ENCODE data around the gene UTS2.
A peak's percentile ranks its signal among the peaks of the same experiment; 100 is the strongest.

UTS2 gene

DNA sequence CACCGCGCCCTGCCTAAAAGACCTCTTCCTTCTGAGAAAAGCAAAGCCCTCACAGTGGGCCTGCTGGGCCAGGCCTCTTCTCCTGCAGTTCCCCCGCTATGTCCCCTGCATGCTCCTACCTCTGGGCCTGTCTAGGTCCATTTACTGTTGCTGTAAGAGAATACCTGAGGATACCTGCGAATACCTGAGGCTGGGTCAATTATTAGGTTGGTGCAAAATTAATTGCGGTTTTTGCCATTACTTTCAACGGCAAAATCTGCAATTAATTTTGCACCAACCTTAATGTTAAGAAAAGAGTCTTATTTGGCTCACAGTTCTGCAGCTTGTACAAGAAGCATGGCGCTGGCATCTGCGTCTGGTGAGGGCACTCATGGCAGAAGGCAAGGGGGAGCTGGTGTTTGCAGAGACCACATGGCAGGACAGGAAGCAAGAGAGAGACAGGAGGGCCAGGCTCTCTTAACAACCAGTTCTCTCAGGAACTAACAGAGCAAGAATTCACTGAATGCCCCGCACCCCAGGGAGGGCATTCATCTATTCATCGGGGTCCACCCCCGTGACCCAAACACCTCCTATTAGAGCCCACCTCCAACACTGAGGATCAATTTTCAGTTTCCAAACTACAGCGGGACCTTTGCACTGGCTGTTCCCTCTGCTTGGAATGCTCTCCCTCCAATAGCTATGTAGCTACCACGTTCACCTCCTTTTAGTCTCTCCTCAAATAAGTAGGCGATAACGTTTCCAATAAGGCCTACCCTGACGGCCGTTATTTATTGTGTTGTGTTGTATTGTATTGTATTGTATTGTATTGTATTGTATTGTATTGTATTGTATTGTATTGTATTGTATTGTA, 9.6 kb upstream of the UTS2 start:
- no peak for DNase-seq (ENCODE audit: low spot score)

DNA sequence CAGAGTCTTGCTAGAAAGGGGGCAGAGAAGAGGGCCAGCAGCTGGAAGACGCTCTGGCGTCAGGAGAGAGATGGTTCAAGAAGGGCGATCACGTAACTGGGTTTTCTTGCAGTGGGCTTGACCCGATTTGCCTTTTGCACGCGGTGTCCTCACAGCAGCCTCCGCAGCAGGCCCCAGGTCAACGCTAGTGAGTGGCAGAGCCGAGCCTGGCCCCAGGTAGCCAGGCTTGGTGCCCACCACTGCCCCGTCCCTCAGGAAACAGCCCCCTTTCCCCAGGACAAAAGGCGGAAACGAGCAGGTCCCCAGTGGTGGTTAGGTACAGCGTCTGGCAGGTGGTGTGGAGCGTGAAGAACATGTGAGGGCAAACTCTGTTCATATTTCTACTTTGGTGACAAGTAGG, 8.6 kb upstream of the UTS2 start:
- no peak for DNase-seq (ENCODE audit: low spot score)

DNA sequence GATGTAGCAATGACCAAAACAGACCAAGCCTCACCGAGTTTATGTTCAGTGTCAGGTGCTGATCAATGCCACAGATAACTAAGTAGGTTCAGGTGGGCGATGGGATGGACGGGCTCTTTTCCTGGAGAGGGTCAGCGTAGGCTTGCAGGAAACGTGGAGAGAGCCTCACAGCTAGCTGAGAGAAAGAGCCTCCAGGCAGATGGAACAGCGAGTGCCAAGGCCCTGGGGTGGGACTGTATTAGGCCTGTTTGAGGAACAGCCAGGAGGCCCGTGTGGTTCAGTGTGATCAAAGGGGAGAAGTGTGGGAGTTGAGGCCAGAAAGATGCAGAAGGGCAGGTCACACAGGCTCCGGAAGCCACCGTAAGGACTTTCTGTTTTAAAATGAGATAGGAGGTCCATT, 7.3 kb upstream of the UTS2 start:
- DNase-seq (ENCODE audit: low spot score) = no peak

DNA sequence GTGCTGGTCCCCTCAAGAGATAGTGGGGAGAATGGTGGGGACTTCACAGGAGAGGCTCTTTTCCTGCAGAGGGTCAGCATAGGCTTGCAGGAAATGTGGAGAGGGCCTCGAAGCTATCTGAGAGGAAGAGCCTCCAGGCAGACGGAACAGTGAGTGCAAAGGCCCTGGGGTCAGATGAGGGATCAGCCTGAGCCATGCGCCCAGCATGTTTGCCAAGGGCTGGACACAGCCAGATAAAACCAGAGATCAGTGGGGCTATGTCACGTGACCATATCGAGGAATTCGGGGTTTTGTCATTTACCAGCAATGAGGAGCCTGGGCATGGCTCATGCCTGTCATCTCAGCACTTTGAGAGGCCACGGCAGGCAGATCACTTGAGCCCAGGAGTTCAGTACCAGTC, 6.5 kb upstream of the UTS2 start:
- no peak for DNase-seq (ENCODE audit: low spot score)

DNA sequence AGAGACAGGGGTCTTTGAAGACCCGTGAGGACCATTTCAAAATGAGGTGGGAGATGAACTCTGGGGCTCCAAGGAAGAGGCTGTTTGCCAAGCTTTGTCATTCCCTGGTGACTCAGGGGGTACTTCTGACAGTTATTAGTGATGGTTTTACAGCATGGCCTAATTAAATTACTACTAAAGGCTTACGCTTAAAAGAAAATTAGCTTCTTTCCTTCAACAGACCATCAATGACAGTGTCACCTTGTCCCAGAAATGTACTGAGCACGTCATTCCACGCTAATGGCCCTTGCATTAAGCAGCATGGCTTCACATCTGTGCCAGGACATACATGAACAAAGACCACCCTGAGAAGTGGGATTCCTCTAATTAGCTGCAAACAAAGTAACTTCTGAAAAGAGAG, 5.1 kb upstream of the UTS2 start:
- DNase-seq (ENCODE audit: low spot score) = no peak

DNA sequence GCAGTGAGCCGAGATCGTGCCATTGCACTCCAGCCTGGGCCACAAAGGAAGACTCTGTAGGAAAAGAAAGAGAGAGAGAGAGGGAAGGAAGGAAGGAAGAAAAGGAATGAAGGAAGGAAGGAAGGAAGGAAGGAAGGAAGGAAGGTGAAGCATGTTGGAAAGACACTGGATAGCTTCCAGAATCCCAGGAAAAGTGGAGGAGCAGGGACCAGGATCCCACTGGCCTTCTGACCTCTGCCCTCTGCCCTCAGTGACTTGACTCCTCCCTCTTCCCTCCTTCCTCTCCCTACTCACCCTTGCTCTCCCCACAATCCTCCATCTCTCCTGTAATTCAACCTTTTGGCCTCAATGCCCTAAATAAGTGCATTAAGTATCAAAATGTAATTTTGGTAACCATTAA, 4.1 kb upstream of the UTS2 start:
- DNase-seq (ENCODE audit: low spot score) = no peak

DNA sequence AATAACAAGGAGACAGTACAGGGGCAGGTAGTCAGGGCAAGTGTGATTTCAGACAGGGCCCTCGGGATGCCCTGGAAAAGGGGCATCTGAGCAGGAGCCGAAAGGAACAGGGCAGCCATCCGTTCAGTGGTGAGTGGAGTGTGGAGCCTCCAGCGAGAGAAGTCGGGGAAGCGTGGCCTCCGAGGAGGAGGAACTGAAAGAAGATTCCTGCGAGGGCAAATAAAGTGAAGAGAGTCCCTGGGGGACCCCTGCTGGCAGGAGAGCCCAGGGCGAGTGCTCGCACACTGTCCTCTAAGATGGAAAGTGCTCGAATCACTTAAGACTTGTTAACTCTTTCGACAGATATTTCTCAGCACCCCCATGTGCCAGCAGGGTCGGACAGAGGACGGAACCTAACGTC, 3.5 kb upstream of the UTS2 start:
- peak; percentile 15 for DNase-seq (ENCODE audit: low spot score)

DNA sequence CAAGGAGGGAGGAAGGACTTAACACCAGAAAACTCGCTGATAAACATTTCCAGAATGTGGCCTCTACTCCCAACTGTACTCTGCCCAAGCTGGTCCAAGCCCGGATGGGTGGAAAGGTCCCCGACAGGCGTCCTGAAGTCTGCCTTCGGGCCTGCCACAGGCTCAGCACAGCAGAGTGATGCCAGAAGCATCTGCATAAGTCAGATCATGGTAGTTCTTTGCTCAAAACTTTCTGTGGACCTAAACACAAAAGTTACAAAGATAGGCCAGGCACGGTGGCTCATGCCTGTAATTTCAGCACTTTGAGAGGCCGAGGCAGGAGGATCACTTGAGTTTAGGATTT, 790 bp upstream of the UTS2 start:
- DNase-seq (ENCODE audit: low spot score) = no peak

DNA sequence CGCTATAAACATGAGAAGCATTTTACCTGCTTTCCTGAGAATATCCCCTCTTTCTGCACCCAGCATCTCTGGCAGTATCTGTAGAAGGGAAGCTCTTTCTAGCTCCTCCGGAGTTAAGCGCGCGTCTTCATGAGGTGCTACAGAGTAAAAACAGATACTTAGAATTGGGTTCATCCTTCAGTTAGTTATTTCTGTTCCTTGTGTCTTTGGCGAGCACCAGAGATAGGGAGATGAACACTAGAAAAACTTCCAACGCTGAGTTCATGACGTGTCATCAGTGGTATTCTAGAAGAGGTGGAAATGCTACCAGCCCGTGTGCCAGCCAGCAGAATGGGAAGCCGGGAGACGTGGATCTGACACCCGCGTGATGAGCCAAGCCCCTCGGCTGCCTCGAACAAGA, 2.1 kb downstream of the UTS2 start:
- no peak for DNase-seq (ENCODE audit: low spot score)

DNA sequence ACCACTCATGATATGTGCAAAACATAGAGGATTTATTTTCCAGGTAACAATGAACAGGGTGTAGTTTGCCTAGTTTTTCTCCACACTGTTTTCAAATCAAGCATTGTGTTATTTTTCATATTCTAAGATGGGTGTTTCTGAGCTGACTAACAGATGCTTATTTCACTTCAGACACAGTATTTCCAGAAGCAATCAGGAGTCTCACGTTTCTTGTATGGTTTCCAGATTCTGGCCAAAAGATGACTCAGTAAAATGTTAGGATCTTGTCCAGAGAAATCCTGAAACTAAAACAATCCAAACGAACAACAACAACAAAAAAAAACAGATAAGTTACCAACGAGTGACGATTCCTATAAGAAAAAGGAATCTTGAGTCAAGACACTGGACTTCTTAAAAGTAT, 5.3 kb downstream of the UTS2 start:
- DNase-seq (ENCODE audit: low spot score) = no peak

DNA sequence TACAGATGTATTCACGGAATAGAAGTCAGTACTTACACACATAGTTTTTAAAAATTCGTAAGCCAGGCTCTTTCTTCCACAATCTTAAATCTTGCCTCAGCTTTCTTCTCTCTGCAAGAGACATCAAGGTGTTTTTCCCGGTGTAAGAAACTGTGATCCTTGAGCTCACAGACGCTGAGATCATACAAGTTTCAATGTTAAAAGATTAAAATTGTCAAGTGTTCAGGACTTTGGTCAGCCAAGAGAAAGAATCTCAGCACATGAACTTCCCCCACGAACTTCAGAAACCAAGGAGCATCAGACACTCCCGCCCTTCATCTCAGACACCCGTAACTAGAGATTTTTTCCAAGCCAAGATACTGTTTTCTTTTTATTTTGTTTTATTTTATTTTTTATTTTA, 6.2 kb downstream of the UTS2 start:
- DNase-seq (ENCODE audit: low spot score) = no peak

DNA sequence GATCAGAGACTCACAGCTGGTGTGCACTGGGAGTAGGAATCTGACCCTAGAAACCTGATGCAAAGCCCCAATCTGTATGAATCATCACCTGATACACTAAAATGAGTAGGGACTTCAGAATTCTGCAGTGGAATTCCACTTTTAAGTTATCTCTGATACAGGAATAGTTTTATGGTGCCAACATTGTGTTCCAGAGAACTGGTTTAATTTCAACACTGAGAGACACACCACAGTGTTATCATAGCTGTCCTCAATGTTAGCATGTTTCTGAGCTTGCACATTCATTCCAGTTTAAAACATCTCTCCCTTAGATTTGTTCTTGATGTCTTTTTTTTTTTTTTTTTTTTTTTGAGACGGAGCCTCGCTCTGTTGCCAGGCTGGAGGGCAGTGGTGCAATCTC, 7.1 kb downstream of the UTS2 start:
- DNase-seq (ENCODE audit: low spot score) = no peak

DNA sequence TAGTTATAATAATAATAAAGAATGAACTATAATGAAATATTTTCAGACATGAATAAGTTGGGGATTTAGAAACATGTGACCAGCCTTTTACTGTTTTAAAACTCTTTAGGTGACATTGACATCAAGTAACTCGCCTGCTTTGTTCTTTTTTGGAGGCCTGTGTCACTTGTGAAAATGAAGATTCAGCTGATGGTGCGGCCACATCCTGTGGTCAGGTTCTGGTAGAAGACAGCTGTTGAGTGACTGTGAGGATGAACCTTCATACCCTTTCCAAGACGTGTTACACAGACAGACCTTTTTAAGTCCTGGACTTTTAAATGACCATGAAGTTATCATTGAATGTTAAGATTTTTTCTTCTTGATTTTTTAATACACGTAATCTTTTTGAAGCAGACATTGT, 10.3 kb downstream of the UTS2 start:
- no peak for DNase-seq (ENCODE audit: low spot score)

DNA sequence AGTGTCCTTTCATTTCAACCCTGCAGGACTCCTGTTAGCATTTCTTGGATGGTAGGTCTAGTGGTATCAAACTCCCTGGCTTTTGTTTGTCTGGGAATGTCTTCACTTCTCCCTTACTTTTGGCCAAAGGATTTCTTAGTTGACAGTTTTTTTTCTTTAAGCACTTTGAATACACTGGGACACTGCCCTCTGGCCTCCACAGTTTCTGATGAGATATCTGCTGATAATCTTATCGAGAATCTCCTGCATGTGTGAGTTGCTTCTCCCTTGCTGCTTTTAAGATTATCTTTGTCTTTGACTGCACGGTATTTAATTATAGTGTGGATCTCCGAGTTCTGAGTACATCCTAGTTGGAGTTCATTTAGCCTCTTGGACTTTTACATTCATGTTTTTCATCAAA, 13.3 kb downstream of the UTS2 start:
- no peak for DNase-seq (ENCODE audit: low spot score)

DNA sequence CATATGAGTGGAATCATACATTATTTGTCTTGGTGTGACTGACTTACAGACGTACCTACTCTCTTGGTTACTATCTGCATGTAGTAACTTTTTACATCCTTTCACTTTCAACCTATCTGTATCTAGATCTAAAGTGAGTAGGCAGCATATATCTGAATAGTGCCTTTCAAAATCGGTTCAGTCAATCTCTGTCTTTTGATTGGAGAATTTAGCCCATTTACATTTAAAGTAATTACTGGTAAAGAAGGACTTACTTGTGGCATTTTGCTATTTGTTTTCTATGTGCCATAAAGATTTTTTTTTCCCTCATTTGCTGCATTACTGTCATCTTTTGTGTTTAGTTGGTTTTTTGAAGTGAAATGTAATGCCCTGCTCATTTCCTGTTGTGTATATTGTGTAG, 14.2 kb downstream of the UTS2 start:
- DNase-seq (ENCODE audit: low spot score) = no peak

DNA sequence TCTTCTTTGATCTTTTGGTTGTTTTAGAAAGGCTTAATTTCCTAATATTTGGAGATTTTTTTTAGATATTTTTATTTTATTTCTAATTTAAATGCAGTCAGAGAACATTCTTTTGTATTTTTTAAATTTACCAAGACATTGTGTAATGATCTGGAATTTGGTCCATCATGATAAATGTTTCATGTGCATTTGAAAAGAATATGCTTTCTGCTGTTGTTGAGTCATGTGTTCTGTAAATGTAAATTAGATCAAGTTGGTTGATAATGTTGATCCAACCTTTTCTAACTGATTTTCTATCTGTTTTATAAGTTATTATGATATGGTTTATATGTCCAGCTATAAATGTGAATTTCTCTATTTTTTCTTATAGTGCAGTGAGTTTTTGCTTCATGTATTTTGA, 19.8 kb downstream of the UTS2 start:
- DNase-seq (ENCODE audit: low spot score) = no peak

DNA sequence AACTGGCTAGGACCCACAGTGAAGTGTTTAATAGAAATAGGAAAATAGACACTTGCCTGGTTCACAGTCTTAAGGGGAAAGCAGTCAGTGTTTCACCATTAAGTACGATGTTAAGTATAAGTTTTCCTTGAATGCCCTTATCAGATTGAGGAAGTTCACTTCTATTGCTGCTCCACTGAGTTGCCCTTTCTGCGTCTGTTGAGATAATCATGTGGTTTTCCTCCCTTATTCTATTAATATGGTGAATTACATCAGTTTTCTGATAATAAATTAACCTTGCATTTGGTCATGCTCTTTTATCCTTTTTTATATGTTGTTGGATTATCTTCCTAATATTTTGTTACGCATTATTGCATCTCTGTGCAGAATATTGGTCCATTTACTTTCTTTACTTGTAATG, 21.4 kb downstream of the UTS2 start:
- DNase-seq (ENCODE audit: low spot score) = no peak

DNA sequence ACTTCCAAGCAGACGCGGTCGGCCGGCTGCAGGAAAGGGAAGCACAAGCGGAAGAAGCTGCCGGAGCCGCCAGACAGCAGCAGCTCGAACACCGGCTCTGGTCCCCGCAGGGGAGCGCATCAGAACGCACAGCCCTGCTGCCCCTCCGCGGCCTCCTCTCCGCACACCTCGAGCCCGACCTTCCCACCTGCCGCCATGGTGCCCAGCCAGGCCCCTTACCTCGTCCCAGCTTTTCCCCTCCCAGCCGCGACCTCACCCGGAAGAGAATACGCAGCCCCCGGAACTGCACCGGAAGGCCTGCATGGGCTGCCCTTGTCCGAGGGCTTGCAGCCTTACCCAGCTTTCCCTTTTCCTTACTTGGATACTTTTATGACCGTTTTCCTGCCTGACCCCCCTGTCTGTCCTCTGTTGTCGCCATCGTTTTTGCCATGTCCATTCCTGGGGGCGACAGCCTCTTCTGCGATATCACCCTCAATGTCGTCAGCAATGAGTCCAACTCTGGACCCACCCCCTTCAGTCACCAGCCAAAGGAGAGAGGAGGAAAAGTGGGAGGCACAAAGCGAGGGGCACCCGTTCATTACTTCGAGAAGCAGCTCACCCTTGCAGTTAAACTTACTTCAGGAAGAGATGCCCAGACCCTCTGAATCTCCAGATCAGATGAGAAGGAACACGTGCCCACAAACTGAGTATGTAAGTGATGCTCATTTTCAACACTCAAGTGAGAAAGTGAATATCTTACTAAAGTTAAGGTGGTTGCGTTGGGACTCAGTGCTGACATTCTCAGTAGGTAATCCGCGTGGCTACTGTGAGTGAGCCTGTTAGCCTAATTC, 25.5 kb downstream of the UTS2 start:
- no peak for DNase-seq (ENCODE audit: low spot score)

DNA sequence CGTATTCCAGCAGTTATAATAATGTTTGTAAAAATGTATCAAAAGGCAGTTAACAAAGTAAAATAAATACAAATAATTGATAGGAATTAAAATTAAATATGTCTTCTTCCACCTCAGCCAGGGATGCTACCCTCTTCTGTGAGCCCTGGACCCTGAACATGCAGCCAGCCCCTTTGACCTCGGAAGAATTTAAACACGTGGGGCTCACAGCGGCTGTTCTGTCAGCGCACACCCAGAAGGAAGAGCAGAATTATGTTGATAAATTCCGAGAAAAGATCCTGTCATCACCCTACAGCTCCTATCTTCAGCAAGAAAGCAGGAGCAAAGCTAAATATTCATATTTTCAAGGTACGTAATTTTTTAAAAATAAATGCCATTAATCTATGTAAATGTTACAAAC, 26.5 kb downstream of the UTS2 start:
- DNase-seq (ENCODE audit: low spot score) = no peak

DNA sequence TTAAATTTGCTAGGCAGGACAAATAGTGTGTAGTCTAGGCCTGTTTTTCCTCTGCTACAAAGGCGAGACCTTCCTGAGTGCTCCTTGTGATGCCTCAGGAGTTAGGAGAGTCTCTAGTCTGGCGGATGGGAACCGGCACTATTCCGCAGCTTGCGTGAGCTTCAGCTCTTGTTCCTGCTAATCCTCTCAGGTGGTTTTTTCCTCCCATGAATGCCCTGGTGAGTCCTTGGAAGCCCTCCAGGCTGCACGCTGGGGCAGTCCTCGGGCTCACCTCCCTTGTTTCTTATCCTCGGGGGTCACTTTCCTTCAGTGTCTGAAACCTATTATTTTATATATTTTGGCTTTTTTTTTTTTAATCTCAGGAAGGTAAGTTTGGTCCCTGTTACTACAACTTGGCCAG, 28.2 kb downstream of the UTS2 start:
- DNase-seq (ENCODE audit: low spot score) = no peak

DNA sequence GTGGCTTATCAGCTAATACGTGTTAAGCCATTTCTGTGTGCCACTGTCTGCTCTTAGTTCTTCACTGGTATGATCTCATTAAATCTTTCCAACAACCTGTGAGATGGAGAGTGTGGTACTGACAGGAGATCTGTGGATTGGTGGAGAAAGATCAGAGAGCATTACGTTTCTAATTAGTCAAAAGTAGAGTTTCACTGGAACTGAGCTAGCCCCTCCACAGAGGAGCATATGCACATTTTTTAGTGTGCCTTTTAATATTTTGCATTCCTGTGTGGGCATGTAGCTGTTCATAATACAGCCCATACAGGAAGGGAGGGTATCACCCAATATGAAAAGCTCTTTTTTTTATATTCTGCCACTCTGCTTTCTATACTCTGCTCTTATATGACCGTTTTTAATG, 31.6 kb downstream of the UTS2 start:
- no peak for DNase-seq (ENCODE audit: low spot score)

DNA sequence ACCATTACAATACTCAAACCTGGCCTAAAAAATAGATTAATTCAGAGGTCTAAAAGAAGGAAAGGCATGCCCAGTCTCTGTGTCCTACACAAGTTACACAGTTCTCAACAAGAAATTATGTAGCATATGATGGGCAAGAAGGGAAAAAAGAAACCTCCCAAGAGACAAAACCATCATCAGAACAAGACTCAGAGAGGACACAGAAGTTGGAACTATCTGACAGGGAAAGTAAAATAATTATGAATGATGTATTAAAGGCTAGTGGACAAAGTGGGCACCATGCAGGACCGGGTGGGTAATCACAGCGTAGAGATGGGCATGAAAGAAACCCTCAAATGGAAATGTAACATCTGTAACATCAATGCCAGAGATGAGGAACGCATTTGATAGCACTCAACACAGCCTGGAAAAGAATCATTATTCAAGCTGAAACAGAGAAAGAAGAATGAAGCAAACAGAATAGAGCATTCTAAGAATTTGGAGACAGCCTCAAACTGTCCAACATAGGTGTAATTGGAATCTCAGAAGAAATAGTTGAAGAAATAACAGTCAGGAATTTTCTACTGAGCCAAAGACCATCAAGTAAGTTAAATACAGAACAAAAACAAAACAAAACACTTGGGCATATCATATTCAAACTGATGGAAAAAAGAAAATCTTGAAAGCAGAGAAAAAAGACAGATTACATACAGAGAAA, 39.0 kb downstream of the UTS2 start:
- DNase-seq (ENCODE audit: low spot score) = no peak

DNA sequence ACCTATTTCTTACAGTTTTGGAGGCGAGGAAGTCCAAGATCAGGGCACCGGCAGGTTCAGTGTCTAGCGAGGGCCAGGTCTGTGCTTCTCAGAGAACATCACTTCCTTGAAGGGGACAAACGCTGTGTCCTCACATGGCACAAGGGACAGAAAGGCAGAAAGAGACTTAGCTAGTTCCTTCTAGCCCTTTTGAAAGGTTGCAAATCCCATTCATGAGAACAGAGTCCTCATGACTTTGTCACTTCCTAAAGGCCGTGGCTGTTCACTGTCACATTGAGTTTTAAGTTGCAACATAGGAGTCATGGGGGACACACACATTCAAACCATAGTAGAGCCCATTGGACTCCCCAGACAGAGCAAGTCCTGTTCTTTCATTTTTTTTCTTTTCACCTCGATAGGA, 41.4 kb downstream of the UTS2 start:
- no peak for DNase-seq (ENCODE audit: low spot score)
